HL-60/S4 treated with retinoic acid at 250 ng/mL for 4 days and 3 days (cell line): ENCODE measurements around the gene ZCCHC4.

ENCODE experiments used
- in situ Hi-C: fragments of 300-500 bp; cut with MboI; formaldehyde crosslinking; loops from 2 replicates; pipeline ENCODE4 v1.7.0; 2022; ENCODE audit warnings: low sequenced_read_pairs

Gene ZCCHC4

DNA sequence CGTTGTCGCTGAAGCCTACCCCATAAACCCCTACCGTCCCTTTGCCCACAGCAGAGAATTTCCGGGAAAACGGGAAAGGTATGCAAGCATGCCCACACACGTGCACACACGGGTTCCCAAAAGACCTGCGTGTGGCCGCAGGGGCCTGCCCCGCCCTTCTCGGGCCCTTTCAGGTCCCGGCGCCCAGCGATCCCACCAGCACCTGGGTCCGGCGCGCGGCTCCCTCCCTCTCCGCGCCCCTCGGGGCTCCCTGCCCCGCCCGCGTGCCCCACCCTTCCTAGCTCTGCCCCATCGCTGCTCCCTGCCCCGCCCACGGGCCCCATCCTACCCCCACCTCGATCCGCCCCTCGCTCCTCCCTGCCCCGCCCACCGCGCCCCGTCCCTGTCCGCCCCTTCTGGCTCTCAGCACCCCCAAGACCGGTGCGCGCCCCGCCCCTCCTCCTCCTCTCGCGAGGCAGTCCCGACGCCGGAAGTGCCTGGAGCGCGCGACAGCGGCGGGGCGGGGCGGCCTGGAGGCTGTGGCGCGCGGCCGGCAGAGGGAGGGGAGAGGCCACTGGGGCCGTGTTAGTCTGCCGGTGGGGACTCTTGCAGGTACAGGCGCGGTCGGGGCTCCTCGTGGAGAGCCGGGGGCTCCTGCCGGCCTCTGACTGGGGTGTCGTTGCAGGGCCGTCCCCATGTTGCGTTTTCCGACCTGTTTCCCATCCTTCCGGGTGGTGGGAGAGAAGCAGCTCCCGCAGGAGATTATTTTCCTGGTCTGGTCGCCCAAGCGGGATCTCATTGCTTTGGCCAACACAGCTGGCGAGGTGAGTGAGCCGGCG lies 64.4 kb downstream of the ZCCHC4 start, which contains the start of gene ANAPC4:
ANAPC4 (plus strand) TSS at position 510 of the 818 bp plus-strand sequence; CDS start at position 675, 165 bp downstream.
- in situ Hi-C loops = no loop called here

DNA sequence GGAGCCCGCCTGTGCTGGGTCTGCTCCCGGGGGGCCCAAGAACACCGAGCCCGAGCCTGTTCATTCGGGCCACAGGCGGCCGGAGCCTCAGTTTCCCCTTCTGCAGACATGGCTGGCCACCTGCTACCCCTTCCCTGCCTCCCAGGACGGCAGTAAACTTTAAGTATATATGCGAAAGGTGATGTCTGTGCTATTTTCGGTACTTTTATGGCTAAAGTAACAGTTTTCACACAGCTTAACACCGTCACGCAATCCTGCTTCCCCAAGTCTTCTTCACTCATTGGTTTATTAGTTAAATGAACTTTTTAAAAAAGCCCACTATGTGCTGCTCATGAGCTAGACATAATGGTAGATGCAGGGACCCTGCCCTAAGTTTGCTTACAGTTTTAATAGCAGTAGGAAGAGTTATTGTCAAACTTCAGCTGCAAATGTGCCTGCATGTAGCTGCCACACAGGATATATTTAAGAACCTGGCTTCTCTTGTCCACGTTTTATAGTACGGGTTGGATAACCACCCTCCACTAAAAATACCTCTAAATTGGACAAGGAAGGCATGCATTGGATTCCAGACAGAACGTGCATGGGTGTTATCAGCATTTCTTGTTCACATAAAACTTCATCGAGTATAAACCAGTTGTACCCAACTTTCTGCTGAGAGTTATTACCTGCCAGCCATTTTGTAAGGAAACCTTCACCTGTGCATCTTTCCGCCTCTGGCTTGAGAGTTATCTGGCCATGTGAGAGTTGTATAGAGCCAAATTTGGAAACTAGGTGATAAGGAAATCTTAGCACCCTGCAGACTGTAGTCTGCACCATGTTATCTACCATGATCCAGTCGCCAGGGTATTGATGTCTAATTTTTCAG lies 65.2 kb downstream of the ZCCHC4 start:
- in situ Hi-C loops = no loop called here

GRCh38 chr4:25378437-25378743 lies 65.8 kb downstream of the ZCCHC4 start:
- in situ Hi-C loops = no loop called here

GRCh38 chr4:25379591-25379990 lies 67.0 kb downstream of the ZCCHC4 start:
- in situ Hi-C loops = no loop called here

GRCh38 chr4:25383647-25384046 lies 71.1 kb downstream of the ZCCHC4 start:
- in situ Hi-C loops = no loop called here

DNA sequence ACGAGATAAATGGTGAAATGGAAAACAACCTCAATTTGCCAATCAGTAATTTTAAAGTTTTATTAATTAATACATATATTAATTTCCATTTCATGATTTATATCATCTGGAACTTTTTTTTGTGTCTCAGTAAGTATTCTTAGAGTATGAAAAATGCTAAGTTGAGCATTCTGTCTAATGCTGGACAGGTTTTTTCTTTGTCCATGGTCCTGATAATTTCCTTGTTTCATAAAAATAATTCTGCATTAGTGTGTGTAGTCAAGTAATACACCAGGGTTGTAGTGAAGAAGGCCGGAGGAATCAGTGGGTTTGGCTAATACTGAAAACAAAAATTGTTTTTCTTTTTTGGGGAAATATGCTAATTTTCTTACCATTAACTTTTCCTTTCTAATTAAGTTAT lies 74.4 kb downstream of the ZCCHC4 start:
- in situ Hi-C loops = no loop called here

DNA sequence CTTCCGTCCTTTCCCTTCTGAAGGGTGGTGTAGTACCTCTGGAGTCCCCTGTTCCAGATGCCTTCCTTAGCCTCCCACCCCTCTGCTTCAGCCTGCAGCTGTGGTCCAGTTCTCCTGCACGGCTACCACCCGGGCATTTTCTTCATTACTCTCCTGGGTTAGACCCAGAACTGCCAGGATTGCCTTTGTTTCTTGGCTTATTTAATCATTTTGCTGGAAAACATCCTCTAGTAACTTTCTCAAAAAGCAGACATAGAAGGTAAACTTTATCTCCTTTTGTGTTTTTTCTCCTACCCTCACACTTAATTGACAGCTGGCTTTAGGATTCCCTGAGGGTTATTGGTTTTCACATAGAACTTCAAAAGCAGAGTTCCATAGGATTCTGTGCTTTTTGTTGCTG lies 84.7 kb downstream of the ZCCHC4 start:
- in situ Hi-C loops = no loop called here

DNA sequence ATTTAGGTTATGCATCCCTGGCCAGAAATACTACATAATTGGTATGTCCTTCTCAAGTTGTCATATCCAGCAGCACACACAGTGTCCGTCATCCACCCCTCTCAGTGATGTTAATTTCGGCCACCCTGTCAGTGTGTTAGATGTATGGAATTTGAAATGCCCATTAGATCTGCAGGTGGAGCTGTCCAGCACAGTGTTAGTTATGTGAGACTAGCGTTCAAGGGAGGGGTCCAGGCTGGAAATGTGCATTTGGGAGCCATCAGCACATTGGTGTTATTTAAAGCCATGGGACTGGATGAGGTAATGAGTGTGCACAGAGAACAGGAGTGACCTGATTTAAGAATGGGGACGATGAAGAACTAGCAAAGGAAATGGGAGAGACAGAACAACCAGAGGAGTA lies 86.9 kb downstream of the ZCCHC4 start:
- in situ Hi-C loops = no loop called here

GRCh38 chr4:25401066-25401465 lies 88.5 kb downstream of the ZCCHC4 start:
- in situ Hi-C loops = no loop called here

- in situ Hi-C loops = no loop called here
Measured at GRCh38 chr4:25402521-25402920, 89.9 kb downstream of the ZCCHC4 start.

DNA sequence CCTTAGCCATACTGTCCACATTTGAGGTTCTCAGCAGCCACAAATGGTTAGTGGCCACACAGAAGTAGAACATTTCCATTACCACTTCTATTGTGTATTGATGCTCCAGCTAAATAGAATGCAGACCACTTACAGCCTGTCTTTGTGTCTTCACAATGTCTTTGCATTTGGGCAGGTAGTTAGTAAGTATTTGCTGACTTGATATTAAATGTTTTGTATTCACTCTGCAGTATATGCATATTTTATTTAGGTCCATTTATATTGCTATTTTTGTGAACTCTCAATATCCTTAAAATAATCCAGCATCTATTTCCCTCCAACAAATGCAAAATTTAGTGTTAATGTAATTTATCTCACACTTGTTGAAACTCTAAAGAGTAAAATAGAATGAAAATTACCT lies 91.1 kb downstream of the ZCCHC4 start:
- in situ Hi-C loops = no loop called here

DNA sequence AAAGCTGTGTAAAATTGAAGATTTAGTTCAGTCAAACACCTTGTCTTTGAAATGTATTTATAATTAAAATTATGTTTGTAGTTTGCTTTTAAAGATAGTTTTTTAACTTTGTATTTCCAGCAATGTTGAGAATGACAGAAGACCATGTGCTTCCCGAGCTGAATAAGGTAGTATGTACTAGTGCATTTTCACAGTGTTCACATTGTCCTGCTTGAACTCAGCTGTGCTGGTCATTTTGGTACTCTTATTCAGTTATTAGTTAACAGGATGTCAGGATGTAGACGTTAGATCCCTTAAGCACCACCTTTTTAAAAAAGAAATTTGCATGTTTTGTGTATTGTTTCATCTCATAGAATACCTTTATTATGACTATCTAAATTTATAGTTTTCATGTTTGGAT lies 92.9 kb downstream of the ZCCHC4 start:
- in situ Hi-C loops = no loop called here

DNA sequence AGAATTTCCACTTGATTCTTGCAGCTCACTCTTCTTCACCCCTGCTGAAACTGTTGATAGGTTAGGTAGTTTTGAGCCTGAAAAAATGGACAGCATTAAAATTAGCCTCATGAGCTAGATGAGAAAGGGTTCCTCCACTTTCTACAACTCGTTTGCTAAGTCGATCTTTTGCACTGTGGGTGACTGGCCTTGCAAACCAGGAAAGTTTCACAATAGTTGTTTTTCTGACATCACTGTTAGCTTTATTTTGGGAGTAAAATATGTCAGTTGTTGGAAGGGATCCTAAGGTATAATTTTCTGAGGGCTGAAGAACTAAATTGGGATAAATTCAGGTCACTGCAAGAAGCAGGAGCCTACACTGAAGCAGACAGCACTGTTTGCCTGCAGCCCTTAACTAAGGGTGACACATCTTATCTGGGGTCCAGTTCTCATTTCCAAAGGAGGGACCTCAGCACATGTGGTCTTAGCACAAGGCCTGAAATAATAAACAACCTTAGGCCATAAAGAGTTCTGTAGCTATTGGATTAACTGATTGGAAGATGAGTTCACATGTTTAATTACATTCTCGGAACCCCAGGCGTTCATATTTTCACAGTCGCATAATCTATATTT lies 93.6 kb downstream of the ZCCHC4 start:
- in situ Hi-C loops = no loop called here

DNA sequence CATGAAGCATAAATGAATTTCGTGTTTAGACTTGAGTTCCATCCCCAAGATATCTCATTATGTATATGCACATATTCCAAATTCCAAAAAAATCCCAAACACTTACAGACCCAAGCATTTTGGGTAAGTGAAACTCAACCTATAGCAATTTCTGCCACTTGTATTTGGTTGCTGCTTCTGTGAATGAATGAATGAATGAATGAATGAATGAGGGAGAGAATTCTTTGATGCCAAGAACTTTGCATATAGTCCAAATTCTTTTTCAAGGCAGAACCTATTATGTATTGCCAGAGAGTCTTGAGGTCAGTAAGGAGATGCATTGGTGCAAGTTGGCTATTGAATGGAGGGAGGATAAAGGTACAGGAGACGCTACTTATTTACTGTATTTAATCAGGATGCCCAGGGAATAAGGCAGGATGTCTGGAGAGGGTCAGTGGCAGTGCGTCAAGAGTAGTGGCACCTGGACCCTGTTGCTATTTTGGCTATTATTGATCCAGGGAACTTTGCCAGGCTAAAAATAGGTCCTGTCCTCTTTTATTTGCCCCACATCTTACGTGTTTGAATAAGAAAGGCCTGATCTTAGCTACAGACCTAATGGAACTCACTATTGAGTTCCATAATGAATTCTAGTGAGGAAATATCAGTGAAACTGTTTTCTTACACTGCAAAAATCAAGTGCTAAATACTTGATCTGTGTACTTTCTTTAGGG lies 98.4 kb downstream of the ZCCHC4 start:
- in situ Hi-C loops = no loop called here

DNA sequence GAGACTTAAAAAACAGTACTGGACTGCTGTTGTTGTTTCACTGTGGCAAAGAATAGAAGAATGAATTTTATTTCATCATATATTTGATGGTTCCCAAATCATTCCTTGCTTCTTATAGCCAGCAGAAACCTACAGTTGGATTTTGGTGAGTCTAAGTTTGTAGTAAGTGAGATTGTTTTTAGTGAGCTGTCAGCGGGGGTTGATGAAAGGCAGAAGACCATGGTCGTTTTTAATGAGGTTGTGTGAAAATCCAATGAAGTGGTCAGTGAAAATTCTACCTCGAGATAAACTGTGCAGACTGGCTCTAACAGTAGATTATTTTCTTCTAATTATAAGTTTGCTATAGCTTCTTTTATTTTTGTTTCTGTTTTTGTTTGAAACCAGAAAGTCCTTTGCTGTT lies 100.7 kb downstream of the ZCCHC4 start:
- in situ Hi-C loops = no loop called here

DNA sequence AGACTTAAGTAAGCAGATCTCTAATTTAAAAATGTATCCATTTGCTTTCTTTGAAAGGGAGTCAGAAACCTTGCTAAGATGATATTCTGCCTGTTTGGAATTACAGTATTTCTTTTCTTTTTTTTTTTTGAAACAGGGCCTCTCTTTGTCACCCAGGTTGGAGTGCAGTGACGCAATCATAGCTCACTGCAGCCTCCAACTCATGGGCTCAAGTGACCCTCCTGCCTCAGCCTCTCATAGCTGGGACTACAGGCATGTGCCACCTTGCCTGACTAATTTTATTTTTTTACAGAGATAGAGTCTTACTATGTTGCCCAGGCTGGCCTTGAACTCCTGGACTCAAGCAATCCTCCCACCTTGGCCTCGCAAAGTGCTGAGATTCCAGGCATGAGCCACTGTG lies 104.4 kb downstream of the ZCCHC4 start:
- in situ Hi-C loops = no loop called here
